Lung microvascular endothelial cell (primary cell): ENCODE results near the gene PAF1. TPM values are rescaled to one million over a fixed set of nuclear protein-coding genes. Genes with fewer than 3 reads are reported as not detected.

ENCODE experiments used
- DNase-seq, 2 donors: peaks; one replicate each; pipeline versions ENCODE4 v3.0.0 to v3.0.0-alpha.2; 2010; ENCODE audit warnings: low read depth in 2 of 2
- total RNA-seq: library from RNA; depleted of rRNA; stranded (reverse); fragments of >200 nt; gene quantifications from 2 replicates; pipeline ENCODE4 v1.2.1, GENCODE V29; 2014

Gene PAF1
- total RNA-seq, 1 donor from 2014 or later: 23.6 TPM

DNA sequence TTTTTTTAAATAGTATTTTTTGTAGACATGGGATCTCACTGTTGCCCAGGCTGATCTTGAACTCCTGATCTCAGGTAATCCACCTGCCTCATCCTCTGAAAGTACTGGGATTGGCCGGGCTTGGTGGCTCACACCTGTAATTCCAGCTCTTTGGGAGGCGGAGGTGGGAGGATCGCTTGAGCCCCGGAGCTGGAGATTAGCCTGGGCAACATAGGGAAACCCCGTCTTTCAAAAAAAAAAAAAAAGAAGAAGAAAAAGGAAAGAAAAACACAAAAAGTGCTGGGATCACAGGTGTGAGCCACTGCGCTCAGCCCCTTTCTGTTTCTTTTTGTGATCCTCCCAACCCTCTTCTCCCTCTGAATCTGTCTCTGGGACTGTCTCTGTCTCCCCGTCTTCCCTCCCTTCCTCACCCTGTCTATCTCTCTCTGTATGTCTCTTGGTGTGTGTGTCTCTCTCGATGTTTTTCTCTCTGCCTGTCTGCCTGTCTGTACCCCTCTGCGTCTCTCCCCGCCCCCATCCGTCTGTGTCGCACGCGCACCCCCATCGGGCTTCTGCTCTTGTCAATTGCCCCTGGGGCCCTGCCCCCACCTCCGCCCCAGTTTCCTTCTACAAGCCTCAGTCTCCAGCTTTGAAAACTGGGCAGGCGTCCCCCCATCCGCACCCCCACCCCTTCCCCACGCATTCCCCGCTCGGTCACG is 15.2 kb upstream of the PAF1 start:
- DNase-seq: no peak

DNA sequence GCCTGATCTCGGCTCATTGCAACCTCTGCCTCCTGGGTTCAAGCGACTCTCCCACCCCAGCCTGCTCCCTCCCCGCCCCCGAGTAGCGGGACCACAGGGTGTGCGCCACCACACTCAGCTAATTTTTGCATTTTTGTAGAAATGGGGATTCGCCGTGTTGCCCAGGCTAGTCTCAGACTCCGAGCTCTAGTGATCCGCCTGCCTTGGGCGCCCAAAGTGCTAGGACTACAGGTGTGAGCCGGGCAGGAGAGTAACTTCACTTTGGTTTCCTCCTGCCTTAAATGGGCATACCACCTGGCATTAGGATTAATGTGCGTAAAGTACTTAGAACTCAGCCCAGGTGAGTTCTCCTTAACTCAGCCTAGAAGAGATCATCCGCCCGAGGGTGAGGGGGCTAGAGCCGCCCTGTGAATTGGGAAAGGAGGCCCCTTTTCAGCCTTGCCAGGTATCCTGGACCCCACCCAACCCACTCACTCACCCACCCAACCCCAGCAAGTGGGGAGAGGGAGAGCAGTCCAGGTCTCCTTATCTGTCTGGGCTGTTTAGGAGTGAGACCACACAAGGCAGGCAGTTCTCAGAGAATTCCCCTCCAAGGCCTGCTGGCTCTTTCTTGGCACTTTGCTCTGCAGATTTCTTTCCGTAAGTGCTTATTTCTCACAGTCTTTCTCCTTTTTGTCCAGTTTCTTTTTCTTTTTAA is 14.5 kb upstream of the PAF1 start:
- no peak for DNase-seq

GRCh38 chr19:39403331-39404312 is 12.7 kb upstream of the PAF1 start:
- DNase-seq: peak; percentile 99

DNA sequence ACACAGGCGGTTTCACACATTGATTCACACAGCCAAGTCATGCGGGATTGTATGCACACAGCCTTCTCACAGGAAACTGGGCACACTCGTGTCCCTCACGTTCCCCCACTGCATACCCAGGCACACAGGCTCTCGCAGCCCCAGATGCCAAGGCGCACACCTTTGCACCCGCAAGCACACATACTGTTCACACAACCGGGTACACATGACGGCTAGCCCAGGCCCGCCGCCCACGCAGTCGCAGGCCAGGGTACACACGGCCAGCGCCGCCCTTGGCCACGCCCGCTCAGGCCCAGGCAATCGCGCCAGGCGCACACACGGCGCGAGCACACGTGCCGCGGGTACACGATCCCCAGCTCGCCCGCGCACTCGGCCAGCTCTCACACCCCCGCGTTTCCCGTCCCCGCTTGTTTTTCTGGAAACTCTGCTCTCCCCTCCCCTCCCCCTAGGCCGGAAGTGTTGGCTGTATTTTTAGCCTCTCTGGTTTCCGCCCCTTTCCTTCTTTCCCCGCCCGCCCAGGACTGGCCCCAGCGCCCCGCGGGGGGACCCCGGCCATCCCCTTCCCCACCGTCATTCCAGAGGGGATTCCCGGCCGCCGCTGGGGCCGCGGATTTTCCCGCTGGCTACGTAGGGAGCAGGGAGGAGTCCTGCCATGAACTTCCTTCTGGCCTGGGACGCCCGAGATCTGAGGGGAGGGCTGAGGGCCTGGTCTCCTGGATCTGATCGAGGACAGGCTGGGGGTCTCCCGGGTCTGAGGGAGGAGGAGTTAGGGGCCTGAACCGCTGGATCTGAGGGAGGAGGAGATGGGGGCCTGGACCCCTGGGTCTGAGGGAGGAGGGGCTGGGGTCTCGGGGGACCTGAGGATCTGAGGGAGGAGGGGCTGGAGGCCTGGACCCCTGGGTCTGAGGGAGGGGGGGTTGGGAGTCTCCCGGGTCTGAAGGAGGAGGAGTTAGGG is 11.7 kb upstream of the PAF1 start:
- peak; percentile 94 to 98 for DNase-seq

GRCh38 chr19:39401549-39402345 is 10.8 kb upstream of the PAF1 start:
- peak in 1 of 2 donors; percentile 20 for DNase-seq

DNA sequence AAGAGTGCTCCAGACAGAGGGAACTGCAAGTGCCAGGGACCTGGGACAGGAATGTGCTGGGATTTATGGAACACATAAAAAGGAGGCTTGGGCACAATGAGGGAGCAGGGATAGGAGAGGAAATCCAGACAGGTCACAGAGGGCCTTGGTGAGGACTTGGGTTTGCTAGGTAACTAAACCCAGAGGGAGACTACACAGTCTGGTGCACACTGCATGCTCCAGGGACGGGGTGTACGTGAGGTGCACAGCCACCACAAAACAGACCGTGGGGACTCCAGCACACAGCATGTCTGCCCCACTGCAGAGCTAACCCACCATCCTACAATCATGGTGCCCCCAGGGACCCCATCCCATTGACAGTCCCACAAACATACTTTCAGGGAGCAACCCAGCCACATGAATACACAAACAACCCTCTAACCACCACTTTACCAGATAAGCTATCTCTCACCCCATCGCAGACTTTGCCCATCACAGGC is 10.2 kb upstream of the PAF1 start:
- no peak for DNase-seq

DNA sequence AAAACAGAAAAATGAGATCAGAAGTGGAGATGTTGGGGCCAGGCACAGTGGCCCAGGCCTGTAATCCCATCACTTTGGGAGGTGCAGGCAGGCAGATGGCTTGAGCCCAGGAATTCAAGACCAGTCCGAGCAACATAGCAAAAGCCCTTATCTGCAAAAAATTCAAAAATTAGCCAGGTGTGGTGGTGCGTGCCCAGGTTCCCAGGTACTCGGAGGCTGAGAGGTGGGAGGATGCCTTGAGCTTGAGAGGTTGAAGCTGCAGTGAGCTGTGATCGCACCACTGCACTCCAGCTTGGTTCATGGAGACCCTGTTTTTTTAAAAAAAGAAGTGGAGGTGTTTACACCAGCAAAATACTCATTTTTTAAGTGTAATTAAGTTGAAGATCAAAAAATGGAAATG is 9.2 kb upstream of the PAF1 start:
- no peak for DNase-seq

- DNase-seq: no peak
Observed at GRCh38 chr19:39399668-39400050, 8.8 kb upstream of the PAF1 start.

GRCh38 chr19:39398297-39398864 is 7.5 kb upstream of the PAF1 start:
- DNase-seq: peak in 1 of 2 donors; percentile 77

- peak; percentile 87 to 91 for DNase-seq
Observed at GRCh38 chr19:39397360-39398296, 6.7 kb upstream of the PAF1 start.

- DNase-seq: no peak
Observed at GRCh38 chr19:39390451-39390750, 505 bp downstream of the PAF1 start.

DNA sequence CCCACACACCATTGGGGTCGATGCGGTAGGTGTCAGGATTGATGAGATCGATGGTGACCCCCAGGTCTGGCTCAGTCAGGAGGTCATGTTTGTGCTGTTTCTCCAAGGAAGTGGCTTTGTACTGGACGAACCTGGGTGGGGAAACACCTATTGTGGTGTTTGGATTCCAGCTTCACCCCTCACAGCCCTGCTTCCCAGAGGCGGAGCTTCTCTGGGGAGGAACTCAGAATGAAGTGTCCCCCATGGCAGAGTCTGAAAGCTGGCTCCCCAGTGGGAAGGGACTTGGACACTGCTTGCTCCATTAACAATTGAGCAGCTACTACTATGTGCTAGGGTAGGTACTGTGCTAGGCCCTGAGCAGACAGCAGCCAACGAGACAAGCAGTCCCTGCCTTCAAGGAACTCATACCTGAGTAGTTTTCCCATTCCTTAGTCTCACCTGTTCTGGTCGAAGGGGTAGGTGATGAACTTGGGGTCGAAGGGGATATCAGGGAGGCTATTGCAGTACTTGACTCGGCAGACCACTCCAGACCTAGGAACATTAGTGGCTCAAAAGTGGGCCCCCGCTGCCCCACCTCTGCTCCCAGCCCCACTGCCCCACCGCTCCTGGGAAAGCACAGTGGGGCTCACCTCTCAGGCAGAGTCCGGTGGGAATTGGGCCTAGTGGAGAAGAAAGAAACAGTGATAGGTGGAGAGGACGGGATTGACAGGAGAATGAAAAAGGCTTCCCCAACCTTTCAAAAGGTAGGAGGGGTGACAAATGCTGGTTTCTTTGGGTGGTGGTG is 1.1 kb downstream of the PAF1 start:
- DNase-seq: no peak

GRCh38 chr19:39388657-39389056 is 2.2 kb downstream of the PAF1 start:
- DNase-seq: no peak

GRCh38 chr19:39386557-39386956 is 4.3 kb downstream of the PAF1 start:
- no peak for DNase-seq

DNA sequence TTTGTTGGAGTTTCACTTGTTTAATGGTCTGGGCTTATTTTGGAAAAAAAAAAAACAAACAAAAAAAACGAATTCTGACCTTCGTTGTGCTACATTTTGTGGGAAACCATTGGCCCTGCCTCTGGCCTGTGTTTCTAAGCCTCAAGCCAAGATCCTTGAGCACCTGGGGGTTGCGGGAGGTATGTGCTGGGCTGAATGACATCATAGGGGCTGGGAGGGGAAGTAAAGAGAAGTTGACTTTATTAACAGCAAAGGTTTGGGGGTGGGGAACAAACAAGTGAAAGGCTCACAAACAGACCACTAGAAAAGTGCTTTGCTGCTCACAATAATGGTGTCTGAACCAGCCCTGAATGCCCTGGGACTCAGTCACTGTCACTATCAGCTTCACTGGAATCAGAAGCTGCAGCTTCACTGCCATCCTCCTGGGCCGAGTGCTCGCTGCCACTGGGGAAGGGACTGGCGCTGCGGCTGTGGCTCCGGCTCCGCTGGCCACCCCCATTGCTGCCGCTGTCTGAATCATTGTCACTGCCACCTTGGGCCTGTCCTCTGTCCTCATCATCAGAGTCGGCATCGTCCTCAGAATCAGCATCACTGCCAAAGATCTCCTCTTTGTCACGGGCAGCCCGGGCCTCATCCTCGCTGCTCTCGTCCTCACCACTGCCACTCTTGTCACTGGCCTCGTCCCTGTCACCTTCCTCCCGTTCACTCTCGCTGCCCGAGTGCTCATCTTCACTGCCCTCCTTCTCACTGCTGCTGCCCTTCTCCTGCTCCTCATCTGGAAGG is 5.1 kb downstream of the PAF1 start:
- no peak for DNase-seq

GRCh38 chr19:39384839-39385568 is 5.9 kb downstream of the PAF1 start:
- no peak for DNase-seq
